Neural progenitor cell (in vitro differentiated cells): ENCODE results near the gene FMO2. TPM values are rescaled to one million over a fixed set of nuclear protein-coding genes. Genes with fewer than 3 reads are reported as not detected.
A peak's percentile ranks its signal among the peaks of the same experiment; 100 is the strongest.

Experiments used
- DNase-seq: peaks from one replicate; pipeline ENCODE4 v3.0.0-alpha.2; 2016; ENCODE audit warnings: low spot score
- H2AFZ ChIP-seq: fragments of 200-600 bp; sonication (generic); replicated peaks from 2 replicates; pipeline ENCODE4 v1.6.1; 2016; ENCODE audit warnings: antibody characterized with exemption
- H3F3A ChIP-seq: fragments of 200-600 bp; sonication (generic); 2 replicates; pipeline ENCODE4 v1.6.1; 2016; ENCODE audit warnings: antibody characterized with exemption, low read depth
- H3K27ac ChIP-seq: fragments of 200-600 bp; sonication (generic); 2 replicates; pipeline ENCODE4 v1.5.1; 2016; ENCODE audit warnings: mild to moderate bottlenecking
- H3K27me3 ChIP-seq: fragments of 200-600 bp; sonication (generic); 2 replicates; pipeline ENCODE4 v1.6.1; 2016; ENCODE audit warnings: mild to moderate bottlenecking, moderate library complexity
- H3K36me3 ChIP-seq: fragments of 200-600 bp; sonication (generic); 2 replicates; pipeline ENCODE4 v1.5.1; 2016
- H3K4me1 ChIP-seq: fragments of 200-600 bp; sonication (generic); 2 replicates; pipeline ENCODE4 v1.6.1; 2016; ENCODE audit warnings: mixed run types
- H3K4me2 ChIP-seq: fragments of 200-600 bp; sonication (generic); 2 replicates; pipeline ENCODE4 v1.6.1; 2016
- H3K4me3 ChIP-seq: fragments of 200-600 bp; sonication (generic); 2 replicates; pipeline ENCODE4 v1.5.1; 2016
- H3K79me2 ChIP-seq: fragments of 200-600 bp; sonication (generic); 2 replicates; pipeline ENCODE4 v1.6.1; 2016; ENCODE audit warnings: low read depth
- H3K9ac ChIP-seq: fragments of 200-600 bp; sonication (generic); 2 replicates; pipeline ENCODE4 v1.6.1; 2016
- H3K9me3 ChIP-seq: fragments of 200-600 bp; sonication (generic); 2 replicates; pipeline ENCODE4 v1.5.1; 2016; ENCODE audit warnings: low read depth
- H4K20me1 ChIP-seq: fragments of 200-600 bp; sonication (generic); 2 replicates; pipeline ENCODE4 v1.6.1; 2016; ENCODE audit warnings: low read depth
- H3K27ac Mint-ChIP-seq: 3 replicates; pipeline ENCODE4 v1.8.0; 2021; ENCODE audit warnings: mixed read lengths
- H3K27me3 Mint-ChIP-seq: 2 replicates; pipeline ENCODE4 v1.8.0; 2022; ENCODE audit warnings: low read depth, mild to moderate bottlenecking, inconsistent platforms, moderate library complexity, mixed read lengths; ENCODE audit not compliant: insufficient read depth
- H3K36me3 Mint-ChIP-seq: 3 replicates; pipeline ENCODE4 v1.8.0; 2021; ENCODE audit warnings: mixed read lengths
- H3K4me1 Mint-ChIP-seq: 3 replicates; pipeline ENCODE4 v1.8.0; 2021; ENCODE audit warnings: mixed read lengths
- H3K4me3 Mint-ChIP-seq: 3 replicates; pipeline ENCODE4 v1.8.0; 2021; ENCODE audit warnings: mild to moderate bottlenecking, moderate library complexity, mixed read lengths
- H3K9me3 Mint-ChIP-seq: 3 replicates; pipeline ENCODE4 v1.8.0; 2020; ENCODE audit warnings: mixed read lengths
- EZH2 ChIP-seq: fragments of 200-600 bp; sonication (generic); IDR thresholded peaks from 2 replicates; pipeline ENCODE4 v1.6.1; 2017; ENCODE audit warnings: antibody characterized with exemption, mild to moderate bottlenecking, moderate library complexity
- EZH2phosphoT487 ChIP-seq: fragments of 200-600 bp; sonication (generic); IDR thresholded peaks from 2 replicates; pipeline ENCODE4 v1.6.1; 2017; ENCODE audit warnings: antibody characterized with exemption
- total RNA-seq: library from RNA; depleted of rRNA; stranded (reverse); fragments of >200 nt; gene quantifications from 2 replicates; pipeline ENCODE4 v1.2.3, GENCODE V29; 2015; ENCODE audit warnings: low replicate concordance
- TF ChIP-seq, protein P1 (sequence below): fragments of 200-600 bp; sonication (generic); IDR thresholded peaks from 2 replicates; pipeline ENCODE4 v1.5.1; 2017; ENCODE audit warnings: antibody characterized with exemption, mild to moderate bottlenecking

The FMO2 gene
- total RNA-seq, 1 donor from 2014 or later: 0.47 TPM

- Histone ChIP-seq H3K9ac (no peak overlapping the region), H3K4me2 (no peak overlapping the region), H3K36me3 (no peaks in the 10 kb centered on the region), H4K20me1 (no peaks in the 10 kb centered on the region), H3F3A (peaks cover 55% of the 10 kb centered on the region), H3K27ac (peak overlapping the region; percentile 82), H3K4me1 (peaks cover 58% of the 10 kb centered on the region), H3K4me3 (no peak overlapping the region), H3K79me2 (no peaks in the 10 kb centered on the region), H3K27me3 (no peaks in the 10 kb centered on the region), H2AFZ (no peak overlapping the region), H3K9me3 (peaks cover 8% of the 10 kb centered on the region)
- Mint-ChIP-seq H3K27ac (peak overlapping the region; percentile 68), H3K4me3 (no peak overlapping the region), H3K27me3 (peaks cover 3% of the 10 kb centered on the region), H3K9me3 (peaks cover 22% of the 10 kb centered on the region), H3K4me1 (peaks cover 46% of the 10 kb centered on the region), H3K36me3 (peaks cover 2% of the 10 kb centered on the region)
- no peak for TF ChIP-seq EZH2
- TF ChIP-seq EZH2phosphoT487: no peak
- TF ChIP-seq, protein P1, sequence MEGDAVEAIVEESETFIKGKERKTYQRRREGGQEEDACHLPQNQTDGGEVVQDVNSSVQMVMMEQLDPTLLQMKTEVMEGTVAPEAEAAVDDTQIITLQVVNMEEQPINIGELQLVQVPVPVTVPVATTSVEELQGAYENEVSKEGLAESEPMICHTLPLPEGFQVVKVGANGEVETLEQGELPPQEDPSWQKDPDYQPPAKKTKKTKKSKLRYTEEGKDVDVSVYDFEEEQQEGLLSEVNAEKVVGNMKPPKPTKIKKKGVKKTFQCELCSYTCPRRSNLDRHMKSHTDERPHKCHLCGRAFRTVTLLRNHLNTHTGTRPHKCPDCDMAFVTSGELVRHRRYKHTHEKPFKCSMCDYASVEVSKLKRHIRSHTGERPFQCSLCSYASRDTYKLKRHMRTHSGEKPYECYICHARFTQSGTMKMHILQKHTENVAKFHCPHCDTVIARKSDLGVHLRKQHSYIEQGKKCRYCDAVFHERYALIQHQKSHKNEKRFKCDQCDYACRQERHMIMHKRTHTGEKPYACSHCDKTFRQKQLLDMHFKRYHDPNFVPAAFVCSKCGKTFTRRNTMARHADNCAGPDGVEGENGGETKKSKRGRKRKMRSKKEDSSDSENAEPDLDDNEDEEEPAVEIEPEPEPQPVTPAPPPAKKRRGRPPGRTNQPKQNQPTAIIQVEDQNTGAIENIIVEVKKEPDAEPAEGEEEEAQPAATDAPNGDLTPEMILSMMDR: no peak
- no peak for DNase-seq
Observed at GRCh38 chr1:171213559-171214454, 28.7 kb downstream of the FMO2 start.

- no peak overlapping the region for H3K27ac Mint-ChIP-seq
- H2AFZ ChIP-seq: no peak overlapping the region
- H3K4me1 Mint-ChIP-seq: peaks cover 52% of the 10 kb centered on the region
Observed at GRCh38 chr1:171217658-171218443, 32.8 kb downstream of the FMO2 start.

GRCh38 chr1:171218661-171219060 is 33.6 kb downstream of the FMO2 start:
- Histone ChIP-seq H3K4me2 (peak overlapping the region; percentile 77), H3K9ac (no peak overlapping the region), H3K27ac (peak overlapping the region; percentile 99), H3K79me2 (no peaks in the 10 kb centered on the region), H3K9me3 (peaks cover 8% of the 10 kb centered on the region), H3K36me3 (no peaks in the 10 kb centered on the region), H2AFZ (no peak overlapping the region), H3K27me3 (no peaks in the 10 kb centered on the region), H4K20me1 (no peaks in the 10 kb centered on the region), H3K4me1 (peaks cover 52% of the 10 kb centered on the region), H3F3A (peaks cover 40% of the 10 kb centered on the region), H3K4me3 (no peak overlapping the region)
- Mint-ChIP-seq H3K36me3 (peaks cover 2% of the 10 kb centered on the region), H3K27me3 (peaks cover 7% of the 10 kb centered on the region), H3K9me3 (peaks cover 23% of the 10 kb centered on the region), H3K4me1 (peaks cover 50% of the 10 kb centered on the region), H3K27ac (peak overlapping the region; percentile 73), H3K4me3 (peak overlapping the region; percentile 22)
- no peak for DNase-seq
- TF ChIP-seq EZH2phosphoT487 (no peak), EZH2 (no peak)
- TF ChIP-seq, protein P1: no peak

More at GRCh38 chr1:171217658-171218443, 32.8 kb downstream of the FMO2 start:
- no peak overlapping the region for H3K9ac ChIP-seq
- H3K27me3 ChIP-seq: no peaks in the 10 kb centered on the region
- H3K27ac ChIP-seq: no peak overlapping the region
- TF ChIP-seq EZH2phosphoT487 (no peak), EZH2 (no peak)
- TF ChIP-seq, protein P1: no peak
- Mint-ChIP-seq H3K9me3 (peaks cover 23% of the 10 kb centered on the region), H3K27me3 (peaks cover 7% of the 10 kb centered on the region), H3K4me3 (no peak overlapping the region), H3K36me3 (peaks cover 2% of the 10 kb centered on the region)
- H3K36me3 ChIP-seq: no peaks in the 10 kb centered on the region
- no peaks in the 10 kb centered on the region for H3K79me2 ChIP-seq
- H3F3A ChIP-seq: peaks cover 48% of the 10 kb centered on the region
- H3K4me1 ChIP-seq: peaks cover 52% of the 10 kb centered on the region
- H3K4me3 ChIP-seq: no peak overlapping the region
- H3K9me3 ChIP-seq: peaks cover 8% of the 10 kb centered on the region
- DNase-seq: no peak
- no peak overlapping the region for H3K4me2 ChIP-seq
- no peaks in the 10 kb centered on the region for H4K20me1 ChIP-seq
